Naive thymus-derived CD4-positive, alpha-beta T cell (primary cell): ENCODE data around the gene GPR26. TPM values are rescaled to one million over a fixed set of nuclear protein-coding genes. Genes with fewer than 3 reads are reported as not detected.

ENCODE experiments used
- ATAC-seq: fragments of 150-1000 bp; cut with Tn5 transposase; 2 replicates; pipeline ENCODE4 v1.10.0; 2021; ENCODE audit warnings: mild to moderate bottlenecking, moderate library complexity
- CTCF ChIA-PET: fragments of 350-600 bp; sonication (Branson Sonifier 250); formaldehyde crosslinking; loops from one replicate; lab custom pipeline; 2021; ENCODE audit warnings: antibody characterized with exemption; lab: Charles Lee
- POLR2A ChIA-PET: fragments of 350-600 bp; sonication (Branson Sonifier 250); formaldehyde crosslinking; loops from one replicate; lab custom pipeline; 2021; ENCODE audit warnings: antibody characterized with exemption, inconsistent platforms; lab: Charles Lee
- DNase-seq, 9 donors: peaks; one replicate each; pipeline versions ENCODE4 v3.0.0 to v3.0.0-alpha.2; 2020 to 2022; ENCODE audit warnings: mixed read lengths in 1 of 9
- H3K27ac ChIP-seq: one replicate; pipeline ENCODE4 v1.7.0; 2013; ENCODE audit warnings: mild to moderate bottlenecking, low read depth, low read length, moderate library complexity
- H3K27me3 ChIP-seq, 2 donors: one replicate each; pipeline ENCODE4 v1.7.0; 2013; ENCODE audit warnings: low read length in 2 of 2, mild to moderate bottlenecking in 2 of 2, moderate library complexity in 2 of 2; ENCODE audit not compliant: control insufficient read depth in 2 of 2, insufficient read depth in 2 of 2
- H3K36me3 ChIP-seq, 3 experiments: 1 replicate in 2 of 3; 2 replicates in 1 of 3; pipeline ENCODE4 v1.7.0; 2013; ENCODE audit warnings: low read length in 3 of 3, mild to moderate bottlenecking in 3 of 3, moderate library complexity in 1 of 3; ENCODE audit not compliant: insufficient read depth in 3 of 3, control insufficient read depth in 2 of 3
- H3K4me1 ChIP-seq, 2 donors: one replicate each; pipeline ENCODE4 v1.7.0; 2013; ENCODE audit warnings: low read length in 2 of 2, mild to moderate bottlenecking in 2 of 2, moderate library complexity in 1 of 2; ENCODE audit not compliant: control insufficient read depth in 2 of 2, insufficient read depth in 2 of 2
- H3K4me3 ChIP-seq: 2 replicates; pipeline ENCODE4 v1.7.0; 2013; ENCODE audit warnings: mild to moderate bottlenecking, low read length
- H3K9me3 ChIP-seq, 3 experiments: 1 replicate in 2 of 3; 2 replicates in 1 of 3; pipeline ENCODE4 v1.7.0; 2013; ENCODE audit warnings: low read length in 3 of 3; ENCODE audit not compliant: control insufficient read depth in 2 of 3
- H3K27ac Mint-ChIP-seq, 9 donors: one replicate each; pipeline ENCODE4 v1.8.0; 2020 to 2022; ENCODE audit warnings: mixed read lengths in 9 of 9, mild to moderate bottlenecking in 8 of 9, moderate library complexity in 5 of 9, inconsistent platforms in 2 of 9
- H3K27me3 Mint-ChIP-seq, 5 donors: one replicate each; pipeline ENCODE4 v1.8.0; 2021 to 2022; ENCODE audit warnings: mixed read lengths in 5 of 5, mild to moderate bottlenecking in 1 of 5
- H3K36me3 Mint-ChIP-seq, 5 donors: one replicate each; pipeline ENCODE4 v1.8.0; 2020 to 2022; ENCODE audit warnings: mixed read lengths in 5 of 5, mild to moderate bottlenecking in 3 of 5, inconsistent platforms in 1 of 5
- H3K4me1 Mint-ChIP-seq, 7 donors: one replicate each; pipeline ENCODE4 v1.8.0; 2020 to 2022; ENCODE audit warnings: mixed read lengths in 7 of 7, mild to moderate bottlenecking in 3 of 7, inconsistent platforms in 1 of 7
- H3K4me3 Mint-ChIP-seq, 10 donors: one replicate each; pipeline ENCODE4 v1.8.0; 2020 to 2022; ENCODE audit warnings: mild to moderate bottlenecking in 10 of 10, mixed read lengths in 10 of 10, moderate library complexity in 6 of 10, inconsistent platforms in 2 of 10
- H3K9me3 Mint-ChIP-seq, 11 donors: one replicate each; pipeline ENCODE4 v1.8.0; 2020 to 2022; ENCODE audit warnings: mixed read lengths in 11 of 11, mild to moderate bottlenecking in 4 of 11, inconsistent platforms in 1 of 11, moderate library complexity in 1 of 11
- intact Hi-C, 2 donors: fragments of 100-400 bp; cut with micrococcal nuclease; formaldehyde crosslinking; loops; one replicate each; pipeline ENCODE4 v1.15.1; 2023
- polyA plus RNA-seq, 2 donors: library from polyadenylated mRNA; unstranded; fragments of 300-500 nt; fragmentation: Illumina TruSeq; gene quantifications; one replicate each; pipeline ENCODE4 v1.2.3, GENCODE V29; 2021
- total RNA-seq, 6 experiments: library from RNA in 5 of 6; stranded (reverse) in 5 of 6; gene quantifications; 1 replicate in 5 of 6; 2 replicates in 1 of 6; pipeline ENCODE4 v1.2.3 and lab custom pipeline; 2021 to 2026

GPR26 gene
- total and polyA plus RNA-seq, 7 experiments from 2014 or later, result not detected

DNA sequence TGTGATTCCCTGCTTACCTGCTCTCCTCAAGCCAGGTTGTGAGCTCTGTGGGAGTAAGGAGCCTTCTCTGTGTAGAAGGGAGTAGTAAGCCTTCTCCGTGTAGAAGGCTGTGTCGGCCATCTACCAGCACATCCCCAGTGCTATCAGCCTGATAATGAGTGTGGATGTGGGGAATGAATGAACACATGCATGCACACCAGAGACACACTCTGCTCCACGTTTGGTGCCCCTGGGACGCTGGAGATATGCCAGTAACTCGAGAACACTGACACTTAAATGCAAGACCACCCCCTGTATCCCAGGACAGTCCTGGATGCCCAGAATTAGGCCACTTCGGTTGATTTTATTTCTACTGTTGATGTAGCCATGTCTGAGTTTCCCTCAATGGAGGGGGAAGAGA is 21.1 kb upstream of the GPR26 start:
- no peak overlapping the region for H3K4me3 ChIP-seq
- no peaks in the 10 kb centered on the region for H3K27me3 ChIP-seq
- H3K4me1 ChIP-seq, result no peaks in the 10 kb centered on the region
- H3K27me3 Mint-ChIP-seq, result peaks cover 0 to 36% (median 30%) of the 10 kb centered on the region in 5 donors
- POLR2A ChIA-PET, result no interaction called here
- ATAC-seq (no peak), DNase-seq (no peak)
- peaks cover 0 to 1% (median 0%) of the 10 kb centered on the region in 11 donors for H3K9me3 Mint-ChIP-seq
- H3K4me3 Mint-ChIP-seq, result no peak overlapping the region
- H3K36me3 Mint-ChIP-seq, result no peaks in the 10 kb centered on the region
- H3K4me1 Mint-ChIP-seq, result no peaks in the 10 kb centered on the region
- H3K9me3 ChIP-seq, result no peaks in the 10 kb centered on the region
- intact Hi-C loops, result no loop called here
- no peak overlapping the region for H3K27ac Mint-ChIP-seq
- CTCF ChIA-PET, result no interaction called here
- no peak overlapping the region for H3K27ac ChIP-seq
- H3K36me3 ChIP-seq, result no peaks in the 10 kb centered on the region

GRCh38 chr10:123645615-123646014 is 20.5 kb upstream of the GPR26 start:
- intact Hi-C loops, result no loop called here
- no peak overlapping the region for H3K4me3 Mint-ChIP-seq
- Histone ChIP-seq H3K4me3 (no peak overlapping the region), H3K27me3 (no peaks in the 10 kb centered on the region), H3K4me1 (no peaks in the 10 kb centered on the region), H3K36me3 (no peaks in the 10 kb centered on the region), H3K27ac (no peak overlapping the region), H3K9me3 (no peaks in the 10 kb centered on the region)
- H3K36me3 Mint-ChIP-seq, result no peaks in the 10 kb centered on the region
- DNase-seq (no peak), ATAC-seq (no peak)
- H3K27ac Mint-ChIP-seq, result no peak overlapping the region
- H3K27me3 Mint-ChIP-seq, result peaks cover 0 to 30% (median 24%) of the 10 kb centered on the region in 5 donors
- CTCF ChIA-PET, result no interaction called here
- H3K9me3 Mint-ChIP-seq, result peaks cover 0 to 1% (median 0%) of the 10 kb centered on the region in 11 donors
- POLR2A ChIA-PET, result no interaction called here
- H3K4me1 Mint-ChIP-seq, result no peaks in the 10 kb centered on the region

DNA sequence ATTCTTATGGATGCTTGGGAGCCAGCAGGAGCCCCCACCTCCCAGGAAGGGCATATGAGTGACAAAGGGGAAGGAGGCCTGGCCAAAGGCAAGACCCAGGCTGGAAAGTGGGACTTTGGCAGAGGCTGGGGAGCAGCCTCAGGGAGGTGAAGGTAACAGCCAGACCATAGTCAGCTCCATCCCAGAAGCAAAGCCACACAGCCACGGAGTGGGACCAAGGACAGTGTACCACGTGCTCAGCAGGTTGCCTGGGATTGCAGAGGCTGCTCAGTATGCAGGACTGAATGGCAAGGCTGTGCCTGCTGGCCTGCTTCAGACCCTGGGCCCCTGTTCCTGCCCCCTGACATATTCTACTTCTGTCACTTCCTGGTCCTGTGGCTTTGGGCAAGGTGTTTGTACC is 17.6 kb upstream of the GPR26 start:
- H3K9me3 Mint-ChIP-seq, result peaks cover 0 to 2% (median 0%) of the 10 kb centered on the region in 11 donors
- Histone ChIP-seq H3K9me3 (no peaks in the 10 kb centered on the region), H3K27ac (no peak overlapping the region), H3K4me3 (no peak overlapping the region), H3K4me1 (no peaks in the 10 kb centered on the region), H3K27me3 (no peaks in the 10 kb centered on the region), H3K36me3 (no peaks in the 10 kb centered on the region)
- H3K27ac Mint-ChIP-seq, result no peak overlapping the region
- ATAC-seq (no peak), DNase-seq (no peak)
- H3K4me3 Mint-ChIP-seq, result no peak overlapping the region
- intact Hi-C loops, result no loop called here
- ChIA-PET POLR2A (no interaction called here), CTCF (interaction anchor here (0.6 kb wide), 1 partner anchor 9 kb away, joined by 3 read pairs; no protein-coding TSS in a partner anchor)
- no peaks in the 10 kb centered on the region for H3K36me3 Mint-ChIP-seq
- peaks cover 0 to 41% (median 23%) of the 10 kb centered on the region in 5 donors for H3K27me3 Mint-ChIP-seq
- H3K4me1 Mint-ChIP-seq, result no peaks in the 10 kb centered on the region

GRCh38 chr10:123649676-123650075 is 16.5 kb upstream of the GPR26 start:
- POLR2A ChIA-PET, result no interaction called here
- intact Hi-C loops, result no loop called here

DNA sequence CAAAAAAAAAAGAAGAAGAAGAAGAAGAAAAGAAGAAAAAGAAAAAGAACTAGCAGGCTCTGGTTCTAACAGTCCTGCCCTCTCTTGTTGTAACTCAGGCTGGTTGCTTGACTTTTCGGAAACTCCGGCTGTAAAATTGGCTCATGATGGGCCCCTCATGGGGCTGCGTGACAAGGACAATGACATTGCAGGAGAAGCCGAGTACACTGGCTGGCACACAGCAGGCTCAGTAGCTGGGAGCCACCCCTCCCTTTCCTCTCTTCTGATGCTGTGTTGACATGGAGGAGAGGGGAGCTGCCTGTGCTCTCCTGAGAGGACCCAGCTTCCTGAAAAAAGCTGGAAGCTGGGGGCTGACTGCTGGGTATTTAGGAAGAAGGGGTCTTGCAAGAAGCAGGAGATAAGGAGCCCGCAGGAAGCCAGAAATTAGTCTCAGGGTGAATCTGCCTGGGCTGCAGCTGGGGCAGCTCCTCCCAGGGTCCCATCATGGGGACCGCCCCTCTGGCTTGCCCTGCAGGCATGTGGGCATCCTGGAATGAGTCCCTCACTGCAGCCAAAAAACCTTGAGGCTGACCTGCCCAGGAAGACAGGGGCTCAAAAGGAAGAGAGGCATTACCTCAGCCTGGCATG is 14.6 kb upstream of the GPR26 start:
- peaks cover 0 to 25% (median 14%) of the 10 kb centered on the region in 5 donors for H3K27me3 Mint-ChIP-seq

More at GRCh38 chr10:123649676-123650075, 16.5 kb upstream of the GPR26 start:
- CTCF ChIA-PET, result no interaction called here
- no peak overlapping the region for H3K27ac ChIP-seq
- no peaks in the 10 kb centered on the region for H3K36me3 ChIP-seq
- no peak overlapping the region for H3K4me3 ChIP-seq
- ATAC-seq, result no peak
- no peaks in the 10 kb centered on the region for H3K27me3 ChIP-seq
- H3K4me1 Mint-ChIP-seq, result no peaks in the 10 kb centered on the region
- H3K9me3 ChIP-seq, result no peaks in the 10 kb centered on the region
- H3K27me3 Mint-ChIP-seq, result peaks cover 0 to 39% (median 24%) of the 10 kb centered on the region in 5 donors
- H3K36me3 Mint-ChIP-seq, result no peaks in the 10 kb centered on the region
- no peak overlapping the region for H3K27ac Mint-ChIP-seq
- peaks cover 0 to 2% (median 0%) of the 10 kb centered on the region in 11 donors for H3K9me3 Mint-ChIP-seq
- no peak overlapping the region for H3K4me3 Mint-ChIP-seq
- no peak for DNase-seq
- no peaks in the 10 kb centered on the region for H3K4me1 ChIP-seq

DNA sequence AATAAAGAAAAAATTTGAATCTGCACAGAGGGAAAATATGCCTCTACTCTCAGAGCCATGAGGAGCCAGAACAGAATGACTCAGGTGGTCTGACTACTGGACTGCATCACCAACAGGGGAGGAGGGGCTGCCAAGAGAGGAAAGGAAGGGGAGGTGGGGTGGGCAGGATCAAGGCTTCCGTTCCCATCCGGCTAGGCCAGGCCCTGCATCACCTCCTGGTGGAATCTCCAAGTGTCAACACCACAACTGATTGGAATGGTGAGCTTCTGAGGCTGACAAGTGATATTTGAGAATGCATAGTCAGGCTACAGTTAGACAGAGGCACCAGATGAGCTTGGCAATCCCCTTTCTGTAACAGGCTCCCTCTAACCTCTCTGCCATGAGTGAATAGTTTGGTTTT is 10.4 kb upstream of the GPR26 start:
- Histone ChIP-seq H3K27ac (no peak overlapping the region), H3K36me3 (no peaks in the 10 kb centered on the region), H3K4me3 (no peak overlapping the region), H3K9me3 (no peaks in the 10 kb centered on the region), H3K27me3 (no peaks in the 10 kb centered on the region), H3K4me1 (no peaks in the 10 kb centered on the region)
- Mint-ChIP-seq H3K9me3 (peaks cover 0 to 6% (median 0%) of the 10 kb centered on the region in 11 donors), H3K4me1 (no peaks in the 10 kb centered on the region), H3K36me3 (no peaks in the 10 kb centered on the region), H3K27ac (no peak overlapping the region), H3K4me3 (no peak overlapping the region), H3K27me3 (peaks cover 0 to 25% (median 4%) of the 10 kb centered on the region in 5 donors)
- ATAC-seq, result no peak
- CTCF ChIA-PET, result no interaction called here
- DNase-seq, result no peak
- intact Hi-C loops, result no loop called here
- POLR2A ChIA-PET, result no interaction called here

More for the DNA sequence above, 14.6 kb upstream of the GPR26 start:
- CTCF ChIA-PET, result no interaction called here
- Mint-ChIP-seq H3K4me3 (no peak overlapping the region), H3K27ac (no peak overlapping the region), H3K36me3 (no peaks in the 10 kb centered on the region), H3K4me1 (no peaks in the 10 kb centered on the region), H3K9me3 (peaks cover 0 to 2% (median 0%) of the 10 kb centered on the region in 11 donors)
- ATAC-seq (no peak), DNase-seq (no peak)
- intact Hi-C loops, result no loop called here
- H3K36me3 ChIP-seq, result no peaks in the 10 kb centered on the region
- H3K27me3 ChIP-seq, result no peaks in the 10 kb centered on the region
- H3K27ac ChIP-seq, result no peak overlapping the region
- H3K4me3 ChIP-seq, result no peak overlapping the region
- POLR2A ChIA-PET, result no interaction called here
- H3K9me3 ChIP-seq, result no peaks in the 10 kb centered on the region
- H3K4me1 ChIP-seq, result no peaks in the 10 kb centered on the region

DNA sequence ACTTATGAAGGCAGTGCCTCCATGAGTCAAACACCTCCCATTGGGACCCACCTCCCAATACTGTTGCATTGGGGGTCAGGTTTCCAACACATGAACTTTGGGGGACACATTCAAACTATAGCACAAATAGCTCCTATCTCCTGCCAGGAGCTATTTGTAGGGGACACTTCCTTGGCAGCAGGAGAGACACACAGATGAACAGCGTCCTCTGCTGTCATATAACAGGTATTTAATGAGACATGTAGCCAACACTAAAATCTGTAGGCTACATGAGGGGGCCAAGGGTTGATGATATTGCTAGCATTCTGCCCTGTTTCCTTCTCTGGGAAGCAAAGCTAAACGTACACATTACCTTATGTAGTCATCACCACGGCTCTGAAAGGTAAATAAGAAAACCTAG is 2.6 kb upstream of the GPR26 start:
- peaks cover 0 to 5% (median 0%) of the 10 kb centered on the region in 5 donors for H3K36me3 Mint-ChIP-seq
- peaks cover 0 to 5% (median 0%) of the 10 kb centered on the region in 3 experiments for H3K9me3 ChIP-seq
- CTCF ChIA-PET, result no interaction called here
- ATAC-seq (no peak), DNase-seq (no peak)
- H3K4me1 Mint-ChIP-seq, result peaks cover 0 to 7% (median 0%) of the 10 kb centered on the region in 7 donors
- H3K4me3 Mint-ChIP-seq, result no peak overlapping the region
- POLR2A ChIA-PET, result no interaction called here
- intact Hi-C loops, result no loop called here
- H3K27me3 Mint-ChIP-seq, result peaks cover 12 to 47% (median 26%) of the 10 kb centered on the region in 5 donors
- no peak overlapping the region for H3K27ac ChIP-seq
- no peaks in the 10 kb centered on the region for H3K27me3 ChIP-seq
- no peak overlapping the region for H3K4me3 ChIP-seq
- no peaks in the 10 kb centered on the region for H3K4me1 ChIP-seq
- no peak overlapping the region for H3K27ac Mint-ChIP-seq
- peaks cover 0 to 20% (median 6%) of the 10 kb centered on the region in 11 donors for H3K9me3 Mint-ChIP-seq
- no peaks in the 10 kb centered on the region for H3K36me3 ChIP-seq
